ENCODE measurements around the gene STK33. TPM values are rescaled to one million over a fixed set of nuclear protein-coding genes. Genes with fewer than 3 reads are reported as not detected.

STK33 gene
- total RNA-seq, 2 experiments from 2014 or later = not detected

DNA sequence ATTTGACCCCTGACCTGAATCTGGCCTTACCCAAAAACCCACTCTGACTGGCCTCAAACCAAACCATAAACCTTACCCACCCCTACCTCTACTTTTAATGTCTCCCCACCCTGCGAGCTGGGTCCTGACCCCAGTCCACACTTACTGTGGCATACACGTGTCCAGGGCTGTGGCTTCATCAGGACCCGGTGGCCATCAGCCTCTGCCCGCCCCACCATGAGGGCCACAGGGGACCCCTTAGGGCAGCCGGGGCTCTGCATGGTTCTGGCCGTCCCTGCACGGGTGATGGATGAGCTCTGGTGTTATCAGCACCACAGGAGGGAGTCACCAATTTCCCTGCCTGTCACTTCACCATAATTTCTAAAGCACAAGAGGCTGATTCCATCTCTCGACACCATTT is 242.8 kb downstream of the STK33 start:
- Mint-ChIP-seq H3K9me3 (no peaks in the 10 kb centered on the region), H3K27me3 (peaks cover 10% of the 10 kb centered on the region), H3K27ac (no peak overlapping the region), H3K4me3 (no peak overlapping the region), H3K4me1 (ENCODE audit: low read depth) (no peaks in the 10 kb centered on the region), H3K36me3 (ENCODE audit: low read depth) (no peaks in the 10 kb centered on the region)
- H3K27ac ChIP-seq (ENCODE audit: low read depth in 1 of 2, low read length in 2 of 2) = no peak overlapping the region
- intact Hi-C loops (cut with DNase I, micrococcal nuclease) = no loop called here
- ATAC-seq (ENCODE audit: poor library complexity) (no peak), DNase-seq (no peak)
- POLR2A ChIA-PET = no interaction called here
- H3K4me1 ChIP-seq (ENCODE audit: insufficient read depth, low read length) = peaks cover 9% of the 10 kb centered on the region
- H3K36me3 ChIP-seq (ENCODE audit: insufficient read depth, low read length) = no peaks in the 10 kb centered on the region
- H3K4me3 ChIP-seq (ENCODE audit: low read length) = no peak overlapping the region
- no peaks in the 10 kb centered on the region for H3K9me3 ChIP-seq (ENCODE audit: control insufficient read depth in 1 of 2, insufficient read depth in 1 of 2, low read length in 2 of 2)
- H3K27me3 ChIP-seq (ENCODE audit: control insufficient read depth in 1 of 2, insufficient read depth in 2 of 2, low read length in 2 of 2) = peaks cover 3 to 8% of the 10 kb centered on the region in 2 experiments
- CTCF ChIA-PET = no interaction called here
- TF ChIP-seq CTCF (IDR thresholded peaks at IDR 0.05) = no peak

DNA sequence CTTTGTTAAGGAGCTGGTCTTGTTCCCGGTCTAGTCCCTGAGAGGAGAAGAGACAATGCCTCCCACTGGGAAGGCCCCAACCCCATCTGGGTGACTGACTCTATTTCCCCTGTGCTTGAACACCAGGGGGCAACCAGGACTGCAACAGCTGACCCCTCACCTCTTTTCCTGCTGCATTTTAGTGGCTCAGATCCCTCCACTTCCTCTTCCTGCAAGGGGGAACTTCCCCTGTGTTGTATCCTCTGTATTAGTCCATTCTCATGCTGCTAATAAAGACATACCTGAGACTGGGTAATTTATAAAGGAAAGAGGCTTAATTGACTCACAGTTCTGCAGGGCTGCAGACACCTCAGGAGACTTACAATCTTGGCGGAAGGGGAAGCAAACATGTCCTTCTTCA is 246.1 kb downstream of the STK33 start:
- no peak for TF ChIP-seq CTCF (IDR thresholded peaks at IDR 0.05)
- no peak for ATAC-seq (ENCODE audit: poor library complexity)
- Mint-ChIP-seq H3K9me3 (no peaks in the 10 kb centered on the region), H3K4me3 (no peak overlapping the region), H3K27ac (no peak overlapping the region), H3K36me3 (ENCODE audit: low read depth) (no peaks in the 10 kb centered on the region), H3K4me1 (ENCODE audit: low read depth) (no peaks in the 10 kb centered on the region), H3K27me3 (peaks cover 7% of the 10 kb centered on the region)
- intact Hi-C loops (cut with DNase I, micrococcal nuclease) = no loop called here
- Histone ChIP-seq H3K9me3 (ENCODE audit: control insufficient read depth in 1 of 2, insufficient read depth in 1 of 2, low read length in 2 of 2) (peaks cover 0 to 9% of the 10 kb centered on the region in 2 experiments), H3K36me3 (ENCODE audit: insufficient read depth, low read length) (no peaks in the 10 kb centered on the region), H3K27ac (ENCODE audit: low read depth in 1 of 2, low read length in 2 of 2) (no peak overlapping the region), H3K4me1 (ENCODE audit: insufficient read depth, low read length) (peaks cover 3% of the 10 kb centered on the region), H3K27me3 (ENCODE audit: control insufficient read depth in 1 of 2, insufficient read depth in 2 of 2, low read length in 2 of 2) (peaks cover 0 to 4% of the 10 kb centered on the region in 2 experiments), H3K4me3 (ENCODE audit: low read length) (no peak overlapping the region)
- ChIA-PET CTCF (no interaction called here), POLR2A (no interaction called here)
- no peak for DNase-seq

DNA sequence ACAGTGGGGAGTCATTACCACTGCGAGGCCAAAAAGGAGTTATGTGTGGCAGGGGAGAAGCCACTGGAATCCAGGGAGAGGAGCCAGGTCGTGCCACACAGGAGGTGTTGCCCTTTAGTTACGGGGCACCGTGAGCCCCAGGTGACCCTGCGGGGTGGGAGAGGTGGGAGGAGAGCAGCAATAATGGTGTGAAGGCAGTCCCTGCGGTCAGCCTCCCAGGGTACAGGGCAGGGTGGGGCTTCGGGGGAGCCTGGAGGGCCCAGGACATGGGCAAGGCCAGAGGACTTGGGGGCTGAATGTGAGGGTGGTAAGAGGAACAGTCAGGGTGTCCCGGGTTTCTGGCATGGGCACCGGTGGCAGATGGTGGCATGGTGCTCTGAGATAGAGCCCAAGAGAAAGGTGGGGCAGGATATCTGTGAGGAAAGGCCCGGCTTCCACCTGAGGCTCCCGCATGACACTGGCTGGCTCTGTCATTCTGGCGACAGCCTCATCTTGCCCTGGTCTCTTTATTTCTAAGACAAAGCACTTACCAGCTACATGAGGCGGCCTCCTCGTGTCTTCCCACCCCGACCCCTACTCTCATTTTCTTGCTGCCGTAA is 247.8 kb downstream of the STK33 start:
- Histone ChIP-seq H3K27ac (ENCODE audit: low read depth in 1 of 2, low read length in 2 of 2) (no peak overlapping the region), H3K36me3 (ENCODE audit: insufficient read depth, low read length) (no peaks in the 10 kb centered on the region), H3K9me3 (ENCODE audit: control insufficient read depth in 1 of 2, insufficient read depth in 1 of 2, low read length in 2 of 2) (peaks cover 0 to 10% of the 10 kb centered on the region in 2 experiments), H3K4me3 (ENCODE audit: low read length) (no peak overlapping the region), H3K27me3 (ENCODE audit: control insufficient read depth in 1 of 2, insufficient read depth in 2 of 2, low read length in 2 of 2) (peaks cover 0 to 3% of the 10 kb centered on the region in 2 experiments), H3K4me1 (ENCODE audit: insufficient read depth, low read length) (peaks cover 3% of the 10 kb centered on the region)
- no peak for TF ChIP-seq CTCF (IDR thresholded peaks at IDR 0.05)
- peaks cover 7% of the 10 kb centered on the region for H3K27me3 Mint-ChIP-seq
- no peaks in the 10 kb centered on the region for H3K4me1 Mint-ChIP-seq (ENCODE audit: low read depth)
- H3K9me3 Mint-ChIP-seq = no peaks in the 10 kb centered on the region
- no peak overlapping the region for H3K27ac Mint-ChIP-seq
- no peak overlapping the region for H3K4me3 Mint-ChIP-seq
- DNase-seq (no peak), ATAC-seq (ENCODE audit: poor library complexity) (no peak)
- intact Hi-C loops (cut with DNase I, micrococcal nuclease) = no loop called here
- CTCF ChIA-PET = interaction anchor here (0.6 kb wide), 1 partner anchor 155 kb away, joined by 3 read pairs; no protein-coding TSS in a partner anchor
- POLR2A ChIA-PET = no interaction called here
- no peaks in the 10 kb centered on the region for H3K36me3 Mint-ChIP-seq (ENCODE audit: low read depth)
